Activated CD8-positive, alpha-beta T cell treated with anti-CD3 and anti-CD28 coated beads for 36 hours (primary cell): ENCODE results near the gene OR5AR1. TPM values are rescaled to one million over a fixed set of nuclear protein-coding genes. Genes with fewer than 3 reads are reported as not detected.

Experiments used
- ATAC-seq: fragments of 200-7000 bp; cut with Tn5 transposase; one replicate; pipeline ENCODE4 v1.10.0; 2021; ENCODE audit warnings: mild to moderate bottlenecking, moderate library complexity
- CTCF ChIA-PET: fragments of 350-600 bp; sonication (Branson Sonifier 250); formaldehyde crosslinking; loops from one replicate; lab custom pipeline; 2021; ENCODE audit warnings: antibody characterized with exemption; lab: Charles Lee
- POLR2A ChIA-PET: fragments of 350-600 bp; sonication (Branson Sonifier 250); formaldehyde crosslinking; loops from one replicate; lab custom pipeline; 2021; ENCODE audit warnings: antibody characterized with exemption; lab: Charles Lee
- DNase-seq: peaks from one replicate; pipeline ENCODE4 v3.0.0-alpha.2; 2020
- H3K27ac Mint-ChIP-seq: one replicate; pipeline ENCODE4 v1.8.0; 2021; ENCODE audit warnings: mild to moderate bottlenecking, mixed read lengths
- H3K27me3 Mint-ChIP-seq: one replicate; pipeline ENCODE4 v1.8.0; 2021; ENCODE audit warnings: mixed read lengths
- H3K36me3 Mint-ChIP-seq: one replicate; pipeline ENCODE4 v1.8.0; 2021; ENCODE audit warnings: low read depth, mixed read lengths
- H3K4me1 Mint-ChIP-seq: one replicate; pipeline ENCODE4 v1.8.0; 2021; ENCODE audit warnings: low read depth, mixed read lengths
- H3K4me3 Mint-ChIP-seq: one replicate; pipeline ENCODE4 v1.8.0; 2021; ENCODE audit warnings: mild to moderate bottlenecking, moderate library complexity, mixed read lengths
- H3K9me3 Mint-ChIP-seq: one replicate; pipeline ENCODE4 v1.8.0; 2021; ENCODE audit warnings: mixed read lengths
- CTCF ChIP-seq: fragments of 200-600 bp; IDR thresholded peaks from one replicate; pipeline ENCODE4 v1.8.0; 2022; ENCODE audit warnings: antibody characterized with exemption, mild to moderate bottlenecking
- intact Hi-C: fragments of 100-400 bp; cut with micrococcal nuclease; formaldehyde crosslinking; loops from one replicate; pipeline ENCODE4 v1.10.0; 2022
- total RNA-seq, 2 experiments: library from RNA; stranded (reverse); gene quantifications; one replicate each; pipeline ENCODE4 v1.2.3, GENCODE V29; 2021

Gene OR5AR1
- total RNA-seq, 2 experiments from 2014 or later, result not detected

- ATAC-seq, result no peak
- ChIA-PET POLR2A (no interaction called here), CTCF (no interaction called here)
- no peak overlapping the region for H3K4me3 Mint-ChIP-seq
- TF ChIP-seq CTCF, result no peak
- H3K9me3 Mint-ChIP-seq, result peaks cover 3% of the 10 kb centered on the region
- H3K27ac Mint-ChIP-seq, result no peak overlapping the region
- no peaks in the 10 kb centered on the region for H3K27me3 Mint-ChIP-seq
- no peaks in the 10 kb centered on the region for H3K36me3 Mint-ChIP-seq
- no peaks in the 10 kb centered on the region for H3K4me1 Mint-ChIP-seq
- no peak for DNase-seq
- intact Hi-C loops, result no loop called here
These were observed 29.9 kb downstream of the OR5AR1 start for GRCh38 chr11:56693428-56693827.

GRCh38 chr11:56698795-56699194 is 35.3 kb downstream of the OR5AR1 start, which contains the start of gene OR9G1:
Gene OR9G1, plus strand, starts transcription at chr11:56699095. Its CDS starts 1,293 bp downstream, at chr11:56700388.
- Mint-ChIP-seq H3K27me3 (no peaks in the 10 kb centered on the region), H3K36me3 (no peaks in the 10 kb centered on the region), H3K4me1 (no peaks in the 10 kb centered on the region), H3K9me3 (peaks cover 6% of the 10 kb centered on the region), H3K27ac (no peak within 1 kb of the TSS), H3K4me3 (no peak within 1 kb of the TSS)
- DNase-seq, result no peak
- ATAC-seq, result no peak
- ChIA-PET CTCF (no interaction called here), POLR2A (no interaction called here)
- intact Hi-C loops, result no loop called here
- TF ChIP-seq CTCF, result no peak

DNA sequence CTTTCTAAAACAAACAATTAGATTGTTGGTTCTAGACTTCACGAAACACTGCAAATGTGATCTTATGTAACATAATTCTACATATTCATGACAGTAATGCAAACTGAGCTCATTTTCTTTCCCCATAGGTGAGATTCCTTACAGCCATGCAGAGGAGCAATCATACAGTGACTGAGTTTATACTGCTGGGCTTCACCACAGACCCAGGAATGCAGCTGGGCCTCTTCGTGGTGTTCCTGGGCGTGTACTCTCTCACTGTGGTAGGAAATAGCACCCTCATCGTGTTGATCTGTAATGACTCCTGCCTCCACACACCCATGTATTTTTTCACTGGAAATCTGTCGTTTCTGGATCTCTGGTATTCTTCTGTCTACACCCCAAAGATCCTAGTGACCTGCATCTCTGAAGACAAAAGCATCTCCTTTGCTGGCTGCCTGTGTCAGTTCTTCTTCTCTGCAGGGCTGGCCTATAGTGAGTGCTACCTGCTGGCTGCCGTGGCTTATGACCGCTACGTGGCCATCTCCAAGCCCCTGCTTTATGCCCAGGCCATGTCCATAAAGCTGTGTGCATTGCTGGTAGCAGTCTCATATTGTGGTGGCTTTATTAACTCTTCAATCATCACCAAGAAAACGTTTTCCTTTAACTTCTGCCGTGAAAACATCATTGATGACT is 36.9 kb downstream of the OR5AR1 start:
- Mint-ChIP-seq H3K9me3 (peaks cover 6% of the 10 kb centered on the region), H3K4me3 (no peak overlapping the region), H3K27ac (no peak overlapping the region), H3K36me3 (no peaks in the 10 kb centered on the region), H3K4me1 (no peaks in the 10 kb centered on the region), H3K27me3 (no peaks in the 10 kb centered on the region)
- DNase-seq (no peak), ATAC-seq (no peak)
- no peak for TF ChIP-seq CTCF
- intact Hi-C loops, result no loop called here
- POLR2A ChIA-PET, result no interaction called here
- CTCF ChIA-PET, result no interaction called here

- Mint-ChIP-seq H3K4me1 (no peaks in the 10 kb centered on the region), H3K27ac (no peak overlapping the region), H3K4me3 (no peak overlapping the region), H3K27me3 (no peaks in the 10 kb centered on the region), H3K36me3 (no peaks in the 10 kb centered on the region), H3K9me3 (peaks cover 3% of the 10 kb centered on the region)
- POLR2A ChIA-PET, result no interaction called here
- TF ChIP-seq CTCF, result no peak
- CTCF ChIA-PET, result no interaction called here
- ATAC-seq (no peak), DNase-seq (no peak)
- intact Hi-C loops, result no loop called here
These were observed 37.5 kb downstream of the OR5AR1 start for GRCh38 chr11:56700914-56701485.

DNA sequence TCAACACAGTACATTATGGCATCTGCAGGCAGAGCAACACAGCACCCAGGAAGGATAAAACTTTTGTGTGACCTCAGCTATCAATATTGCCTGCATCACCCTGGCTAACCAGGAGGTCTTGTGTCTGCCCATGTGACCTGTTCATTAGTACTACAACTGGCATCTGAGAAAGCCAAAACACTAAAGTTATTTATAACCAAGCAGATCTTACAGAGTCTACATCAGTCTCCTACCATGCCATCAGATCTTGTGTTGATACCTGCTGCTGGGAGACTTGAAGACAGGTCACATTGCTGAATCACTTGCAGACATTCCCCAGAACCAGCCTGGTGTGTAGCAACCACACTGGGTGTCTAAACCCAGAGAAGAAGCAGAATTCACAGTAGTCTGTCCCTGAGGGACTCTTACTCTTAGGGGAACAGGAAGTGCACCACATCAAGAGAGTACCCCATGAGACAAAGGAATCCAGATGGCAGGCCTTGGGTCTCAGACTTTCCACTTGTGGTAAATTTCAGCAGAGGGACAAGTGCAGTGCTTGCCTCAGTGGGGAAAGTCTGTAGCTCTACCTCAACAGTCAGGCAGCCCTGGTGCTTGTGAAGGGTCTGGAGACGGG is 42.4 kb downstream of the OR5AR1 start:
- H3K27ac Mint-ChIP-seq, result no peak overlapping the region
- ChIA-PET POLR2A (no interaction called here), CTCF (no interaction called here)
- peaks cover 6% of the 10 kb centered on the region for H3K9me3 Mint-ChIP-seq
- H3K4me1 Mint-ChIP-seq, result no peaks in the 10 kb centered on the region
- ATAC-seq (no peak), DNase-seq (no peak)
- H3K4me3 Mint-ChIP-seq, result no peak overlapping the region
- intact Hi-C loops, result no loop called here
- H3K27me3 Mint-ChIP-seq, result no peaks in the 10 kb centered on the region
- no peak for TF ChIP-seq CTCF
- no peaks in the 10 kb centered on the region for H3K36me3 Mint-ChIP-seq
